Retinal pigment epithelial cell (primary cell): Measurements from ENCODE around the gene LYSMD1.
A peak's percentile ranks its signal among the peaks of the same experiment; 100 is the strongest.
"Not testable (repeated sequence)": the region's sequence is repeated elsewhere in the genome, so short reads cannot be mapped to it uniquely, and the experiment has no call there.

Experiments
- DNase-seq: peaks from one replicate; pipeline ENCODE4 v3.0.0-alpha.2; 2010; ENCODE audit warnings: low read depth
- H3K4me3 ChIP-seq: 2 replicates; pipeline ENCODE4 v1.5.1; 2011; ENCODE audit warnings: mild to moderate bottlenecking, low read length, control low read depth, moderate library complexity
- TF ChIP-seq, protein P1 (sequence below): conservative IDR thresholded peaks from 2 replicates; pipeline ENCODE4 v1.5.1; 2011; ENCODE audit warnings: low read depth, low read length, control low read depth, inconsistent platforms

Gene LYSMD1, protein sequence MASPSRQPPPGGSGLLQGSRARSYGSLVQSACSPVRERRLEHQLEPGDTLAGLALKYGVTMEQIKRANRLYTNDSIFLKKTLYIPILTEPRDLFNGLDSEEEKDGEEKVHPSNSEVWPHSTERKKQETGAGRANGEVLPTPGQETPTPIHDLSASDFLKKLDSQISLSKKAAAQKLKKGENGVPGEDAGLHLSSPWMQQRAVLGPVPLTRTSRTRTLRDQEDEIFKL

DNA sequence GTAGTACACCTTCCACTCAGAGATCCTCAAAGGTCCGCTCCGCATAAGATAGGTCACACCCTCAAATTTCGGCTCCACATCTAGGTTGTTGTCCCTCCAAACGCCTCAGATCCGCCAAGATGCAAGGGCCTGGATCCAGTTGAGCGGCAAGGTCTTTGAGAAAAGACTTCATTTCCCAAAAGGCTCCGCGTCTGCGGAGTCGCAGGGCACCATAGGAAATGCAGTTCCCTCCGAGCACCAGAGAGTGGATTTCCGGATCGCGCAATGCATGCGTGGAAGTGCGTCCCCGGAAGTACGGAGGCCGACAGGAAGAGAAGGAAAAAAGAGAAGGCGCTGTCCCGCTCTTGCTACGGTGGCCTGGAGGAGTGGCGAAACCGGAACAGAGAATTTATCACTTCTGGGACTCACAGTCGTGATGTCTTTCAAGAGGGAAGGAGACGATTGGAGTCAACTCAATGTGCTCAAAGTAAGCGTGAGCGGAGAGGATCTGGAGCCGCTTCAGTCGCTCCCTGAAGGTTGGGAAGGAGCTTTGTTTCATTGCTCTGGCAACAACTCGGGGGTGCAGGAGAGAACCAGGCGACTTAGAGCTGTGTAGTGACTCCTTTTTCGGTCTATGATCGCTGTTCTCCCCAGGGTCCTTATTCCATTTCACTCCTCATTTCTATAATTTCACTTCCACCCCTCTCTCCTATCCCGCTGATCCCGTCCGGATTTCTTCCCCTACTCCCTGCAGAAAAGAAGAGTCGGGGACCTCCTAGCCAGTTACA lies at the start of gene LYSMD1, which contains the start of gene SCNM1:
TSS of gene LYSMD1 (minus strand) at position 165 of the 767 bp plus-strand sequence. CDS start 644 bp downstream, outside the sequence.
TSS of gene SCNM1 (plus strand) at position 407 of the 767 bp plus-strand sequence. CDS start at position 416, 9 bp downstream.
- TF ChIP-seq, protein P1, sequence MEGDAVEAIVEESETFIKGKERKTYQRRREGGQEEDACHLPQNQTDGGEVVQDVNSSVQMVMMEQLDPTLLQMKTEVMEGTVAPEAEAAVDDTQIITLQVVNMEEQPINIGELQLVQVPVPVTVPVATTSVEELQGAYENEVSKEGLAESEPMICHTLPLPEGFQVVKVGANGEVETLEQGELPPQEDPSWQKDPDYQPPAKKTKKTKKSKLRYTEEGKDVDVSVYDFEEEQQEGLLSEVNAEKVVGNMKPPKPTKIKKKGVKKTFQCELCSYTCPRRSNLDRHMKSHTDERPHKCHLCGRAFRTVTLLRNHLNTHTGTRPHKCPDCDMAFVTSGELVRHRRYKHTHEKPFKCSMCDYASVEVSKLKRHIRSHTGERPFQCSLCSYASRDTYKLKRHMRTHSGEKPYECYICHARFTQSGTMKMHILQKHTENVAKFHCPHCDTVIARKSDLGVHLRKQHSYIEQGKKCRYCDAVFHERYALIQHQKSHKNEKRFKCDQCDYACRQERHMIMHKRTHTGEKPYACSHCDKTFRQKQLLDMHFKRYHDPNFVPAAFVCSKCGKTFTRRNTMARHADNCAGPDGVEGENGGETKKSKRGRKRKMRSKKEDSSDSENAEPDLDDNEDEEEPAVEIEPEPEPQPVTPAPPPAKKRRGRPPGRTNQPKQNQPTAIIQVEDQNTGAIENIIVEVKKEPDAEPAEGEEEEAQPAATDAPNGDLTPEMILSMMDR, result no peak

DNA sequence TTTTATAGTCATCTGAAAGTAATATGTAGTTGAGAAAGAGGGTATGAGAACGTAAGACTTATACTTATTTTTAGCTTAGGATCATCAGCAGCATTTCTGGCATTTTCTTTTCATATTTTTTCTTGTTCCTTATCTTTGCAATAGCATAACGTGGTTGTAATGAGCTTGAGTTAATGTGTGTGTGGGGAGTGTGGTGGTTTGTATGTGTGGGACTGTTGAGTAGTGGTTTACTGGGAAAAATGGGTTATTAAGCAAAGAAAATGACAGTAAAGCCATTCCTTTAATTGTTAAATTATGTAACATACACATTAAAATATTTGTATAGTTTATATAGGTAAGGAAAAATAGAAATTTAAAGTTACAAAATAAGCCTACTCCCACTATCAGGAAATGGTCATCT lies 47.9 kb upstream of the LYSMD1 start:
- no peak for DNase-seq
- TF ChIP-seq, protein P1, result no peak
- no peak overlapping the region for H3K4me3 ChIP-seq

More for the DNA sequence above, at the start of gene LYSMD1, which contains the start of gene SCNM1:
- H3K4me3 ChIP-seq, result peak within 1 kb of the TSS; percentile 99
- peak; percentile 97 for DNase-seq

DNA sequence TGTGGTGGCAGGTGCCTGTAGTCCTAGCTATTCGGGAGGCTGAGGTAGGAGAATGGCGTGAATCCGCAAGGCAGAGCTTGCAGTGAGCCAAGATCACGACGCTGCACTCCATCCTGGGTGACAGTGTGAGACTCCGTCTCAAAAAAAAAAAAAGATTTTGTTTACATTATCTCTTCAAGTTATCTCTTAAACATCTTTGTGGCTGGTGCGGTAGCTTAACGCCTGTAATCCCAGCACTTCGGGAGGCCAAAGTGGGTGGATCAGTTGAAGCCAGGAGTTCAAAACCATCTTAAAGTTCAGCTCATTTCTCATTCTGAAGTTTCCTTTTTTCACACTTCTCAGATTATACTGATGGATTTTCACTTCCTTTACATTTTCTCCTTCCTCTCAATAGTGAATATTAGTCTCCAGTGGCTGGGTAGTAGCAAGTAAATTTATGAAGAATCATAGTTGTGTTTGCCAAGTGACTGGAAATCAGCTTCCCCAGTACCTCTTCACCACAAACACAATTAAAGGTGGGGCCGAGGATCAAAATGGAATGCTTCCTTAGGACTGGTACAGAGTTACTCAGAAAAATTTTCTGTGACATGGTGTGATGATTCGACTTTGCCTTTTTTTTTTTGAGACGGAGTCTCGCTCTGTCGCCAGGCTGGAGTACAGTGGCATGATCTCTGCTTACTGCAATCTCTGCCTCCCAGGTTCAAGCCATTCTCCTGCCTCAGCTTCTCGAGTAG lies 46.4 kb upstream of the LYSMD1 start:
- TF ChIP-seq, protein P1, result no peak
- no peak for DNase-seq
- no peak overlapping the region for H3K4me3 ChIP-seq

DNA sequence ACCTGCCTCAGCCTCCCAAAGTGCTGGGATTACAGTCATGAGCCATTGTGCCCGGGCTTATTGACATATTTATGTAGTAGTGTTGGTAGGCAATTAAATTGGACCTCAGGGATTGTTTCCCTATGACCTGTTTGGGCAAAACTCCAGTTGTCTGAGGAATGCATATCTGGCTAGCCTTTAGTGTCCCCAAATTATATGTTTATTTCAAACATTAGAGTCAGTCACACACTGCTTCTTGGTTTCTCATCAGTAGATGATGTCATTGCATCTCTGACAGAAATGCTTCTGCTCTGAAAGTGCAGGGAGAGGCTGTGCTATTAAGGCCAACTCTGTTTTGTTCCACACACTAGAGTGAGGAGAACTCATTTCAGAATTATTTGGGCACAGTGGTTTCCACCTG lies 45.1 kb upstream of the LYSMD1 start:
- DNase-seq, result no peak
- TF ChIP-seq, protein P1, result no peak
- H3K4me3 ChIP-seq, result no peak overlapping the region

DNA sequence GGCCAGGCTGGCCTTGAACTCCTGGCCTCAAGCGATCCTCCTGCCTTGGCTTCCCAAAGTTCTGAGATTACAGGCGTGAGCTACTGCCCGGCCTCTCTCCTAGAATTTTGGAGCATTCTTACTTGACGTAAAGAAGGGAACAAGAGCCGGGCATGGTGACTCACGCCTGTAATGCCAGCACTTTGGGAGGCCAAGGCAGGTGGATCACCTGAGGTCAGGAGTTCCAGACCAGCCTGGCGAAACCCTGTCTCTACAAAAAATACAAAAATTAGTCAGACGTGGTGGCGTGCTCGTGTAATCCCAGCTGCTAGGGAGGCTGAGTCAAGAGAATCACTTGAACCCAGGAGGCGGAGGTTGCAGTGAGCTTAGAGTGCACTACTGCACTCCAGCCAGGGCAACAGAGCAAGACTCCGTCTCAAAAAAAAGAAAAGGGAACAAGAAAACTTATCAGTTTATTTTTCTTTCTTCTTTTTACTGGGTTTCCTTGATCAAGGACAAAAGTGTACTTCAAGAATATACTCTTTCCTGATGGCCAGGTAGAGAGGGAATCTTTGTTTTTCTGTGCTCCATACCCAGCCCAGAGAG lies 39.8 kb upstream of the LYSMD1 start:
- not testable (repeated sequence) for H3K4me3 ChIP-seq, DNase-seq

DNA sequence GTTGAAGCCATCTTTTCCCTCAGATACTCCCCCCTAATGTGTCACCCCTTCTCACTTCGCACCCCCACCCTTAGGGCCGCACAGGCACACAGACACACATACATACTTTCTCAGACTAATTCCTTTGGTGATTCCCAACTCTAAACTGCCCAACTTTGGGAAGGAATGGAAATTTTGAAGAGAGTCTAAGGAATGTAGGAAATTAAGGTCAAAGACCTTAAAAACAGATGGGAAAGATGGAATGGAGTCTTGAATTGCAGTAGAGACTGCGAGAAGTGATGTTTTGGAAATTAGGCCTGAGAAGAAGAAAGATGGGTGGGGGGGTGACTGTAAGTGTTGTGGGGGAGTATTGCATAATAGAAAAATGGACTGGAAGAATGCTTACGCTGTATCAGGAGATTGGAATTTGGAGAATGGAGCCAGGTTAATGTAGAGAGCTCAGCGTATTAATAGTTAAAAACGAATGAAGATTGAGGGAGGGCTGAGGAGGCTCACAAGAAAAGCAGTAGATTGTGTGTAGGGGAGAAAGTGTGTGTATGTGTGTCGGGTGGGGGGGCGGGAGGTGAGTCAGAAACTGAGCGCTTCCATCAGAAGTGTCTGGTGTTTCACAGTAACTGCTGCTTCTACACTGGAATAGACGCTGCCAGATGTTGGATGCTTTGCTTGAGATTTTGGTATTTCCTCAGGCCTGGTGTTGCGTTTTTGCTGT lies 34.3 kb upstream of the LYSMD1 start:
- TF ChIP-seq, protein P1, result no peak
- H3K4me3 ChIP-seq, result peak overlapping the region; percentile 100
- peak; percentile 66 for DNase-seq
